Mammary epithelial cell (primary cell): ENCODE results near the gene C9orf152.

Source experiments
- EZH2 ChIP-seq: IDR thresholded peaks from 2 replicates; pipeline ENCODE4 v1.6.1; 2012; ENCODE audit warnings: low read length, inconsistent platforms, borderline replicate concordance
- TF ChIP-seq, protein P1 (sequence below), 2 donors: IDR thresholded peaks in 1 of 2; conservative IDR thresholded peaks in 1 of 2; 2 replicates each; pipeline ENCODE4 v1.5.1; 2011 to 2012; ENCODE audit warnings: inconsistent platforms in 2 of 2, low read length in 2 of 2, mild to moderate bottlenecking in 2 of 2, control low read depth in 1 of 2, low read depth in 1 of 2; ENCODE audit not compliant: insufficient read depth in 1 of 2; ENCODE audit errors: extremely low read depth in 1 of 2

DNA sequence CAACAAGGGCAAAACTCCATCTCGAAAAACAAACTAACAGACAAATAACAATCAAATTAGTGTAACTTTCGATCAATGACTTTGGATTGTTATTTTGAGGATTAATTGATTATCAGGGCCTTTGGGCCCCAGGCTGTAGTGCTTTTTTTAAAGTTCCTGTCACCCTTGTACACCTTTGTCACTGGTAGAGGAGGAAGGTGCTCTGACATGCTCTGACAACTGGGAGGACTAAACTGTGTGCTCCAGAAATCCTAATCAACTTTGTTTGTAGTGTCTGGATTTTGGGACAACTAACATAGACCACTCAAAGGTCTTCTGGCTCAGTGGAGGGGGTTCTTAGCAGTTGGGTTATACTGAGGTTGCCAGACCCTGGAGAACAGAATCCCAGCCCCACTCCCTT is 46.5 kb upstream of the C9orf152 start:
- TF ChIP-seq, protein P1, sequence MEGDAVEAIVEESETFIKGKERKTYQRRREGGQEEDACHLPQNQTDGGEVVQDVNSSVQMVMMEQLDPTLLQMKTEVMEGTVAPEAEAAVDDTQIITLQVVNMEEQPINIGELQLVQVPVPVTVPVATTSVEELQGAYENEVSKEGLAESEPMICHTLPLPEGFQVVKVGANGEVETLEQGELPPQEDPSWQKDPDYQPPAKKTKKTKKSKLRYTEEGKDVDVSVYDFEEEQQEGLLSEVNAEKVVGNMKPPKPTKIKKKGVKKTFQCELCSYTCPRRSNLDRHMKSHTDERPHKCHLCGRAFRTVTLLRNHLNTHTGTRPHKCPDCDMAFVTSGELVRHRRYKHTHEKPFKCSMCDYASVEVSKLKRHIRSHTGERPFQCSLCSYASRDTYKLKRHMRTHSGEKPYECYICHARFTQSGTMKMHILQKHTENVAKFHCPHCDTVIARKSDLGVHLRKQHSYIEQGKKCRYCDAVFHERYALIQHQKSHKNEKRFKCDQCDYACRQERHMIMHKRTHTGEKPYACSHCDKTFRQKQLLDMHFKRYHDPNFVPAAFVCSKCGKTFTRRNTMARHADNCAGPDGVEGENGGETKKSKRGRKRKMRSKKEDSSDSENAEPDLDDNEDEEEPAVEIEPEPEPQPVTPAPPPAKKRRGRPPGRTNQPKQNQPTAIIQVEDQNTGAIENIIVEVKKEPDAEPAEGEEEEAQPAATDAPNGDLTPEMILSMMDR (conservative IDR thresholded peaks at IDR 0.05 in 1 of 2, IDR thresholded peaks at IDR 0.05 in 1 of 2; ENCODE audit: extremely low read depth in 1 of 2, insufficient read depth in 1 of 2, low read depth in 1 of 2, low read length in 2 of 2): no peak
- TF ChIP-seq EZH2: no peak
